ENCODE results near the gene HSPA9. TPM values are rescaled to one million over a fixed set of nuclear protein-coding genes. Genes with fewer than 3 reads are reported as not detected.

Gene HSPA9
- total RNA-seq, 4 donors from 2014 or later: 128 to 254 (median 154) TPM

DNA sequence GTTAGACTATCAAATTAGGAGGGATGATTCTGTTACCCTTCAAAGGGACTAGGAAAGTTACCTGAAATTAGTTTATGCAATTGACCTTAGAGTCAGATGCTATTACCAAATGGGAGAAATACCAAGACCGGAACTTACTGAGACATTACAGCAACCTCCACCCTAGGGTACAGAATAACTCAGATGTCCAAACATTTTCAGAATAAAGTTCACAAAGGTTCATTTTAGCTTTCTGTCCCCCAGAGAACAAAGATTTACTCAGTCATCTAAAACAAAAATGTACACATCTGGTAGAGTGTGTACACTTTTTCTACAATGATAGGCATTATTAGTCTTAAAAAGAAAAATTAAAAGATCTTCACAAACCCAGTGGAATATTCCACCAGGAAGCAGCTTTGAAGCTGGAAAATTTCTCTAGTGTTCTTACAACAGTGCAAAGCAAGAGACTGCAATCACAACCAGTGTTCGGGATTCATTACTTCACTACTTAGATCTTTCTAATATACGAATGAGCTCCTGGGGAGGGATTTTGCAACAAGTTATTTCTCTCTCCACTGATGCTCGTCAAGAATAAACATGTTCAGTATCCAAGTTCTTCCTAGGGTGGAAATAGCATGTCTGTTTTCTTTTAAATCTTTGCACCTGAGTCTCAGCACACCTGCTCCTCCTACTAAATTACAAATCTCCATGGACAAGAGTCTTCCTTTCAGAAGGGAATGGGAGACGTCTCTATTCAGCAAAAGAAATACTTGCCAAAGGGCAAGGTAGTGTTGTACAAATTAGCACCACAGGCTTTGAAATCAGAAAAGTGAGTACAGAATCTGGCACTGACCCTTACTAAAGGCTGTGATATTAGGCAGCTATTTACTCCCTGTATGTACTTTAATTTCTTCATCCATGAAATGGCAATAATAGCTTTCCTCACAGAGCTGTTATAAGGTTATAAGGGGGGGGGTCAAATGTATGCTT, 40.9 kb downstream of the HSPA9 start:
- H3K4me3 ChIP-seq: no peak overlapping the region
- H3K4me1 ChIP-seq: peaks cover 0 to 6% of the 10 kb centered on the region in 2 donors
- H3K36me3 ChIP-seq: no peaks in the 10 kb centered on the region

DNA sequence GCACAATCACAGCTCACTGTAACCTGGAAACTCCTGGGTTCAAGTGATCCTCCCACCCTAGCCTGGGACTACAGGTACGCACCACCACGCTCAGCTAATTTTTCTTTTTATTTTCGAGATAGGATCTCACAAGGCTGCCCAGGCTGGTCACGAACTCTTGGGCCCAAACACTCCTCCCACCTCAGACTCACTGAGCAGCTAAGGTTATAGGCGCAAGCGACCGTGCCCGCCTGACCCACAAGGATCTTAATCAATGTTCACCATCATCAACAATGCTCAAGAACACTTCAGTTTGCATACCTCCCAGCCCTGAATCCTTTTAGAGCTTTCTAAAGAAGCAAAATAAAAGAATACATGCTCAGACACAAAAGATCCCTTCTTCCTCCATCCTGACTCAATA, 45.4 kb downstream of the HSPA9 start:
- no peaks in the 10 kb centered on the region for H3K36me3 ChIP-seq
- no peaks in the 10 kb centered on the region for H3K27me3 ChIP-seq
- no peak for DNase-seq
- no peaks in the 10 kb centered on the region for H3K9me3 ChIP-seq
- intact Hi-C loops (cut with DNase I; ENCODE audit: low total_unique reads): no loop called here
- no peak for TF ChIP-seq POLR2A (IDR thresholded peaks at IDR 0.05)
- TF ChIP-seq, protein P1, sequence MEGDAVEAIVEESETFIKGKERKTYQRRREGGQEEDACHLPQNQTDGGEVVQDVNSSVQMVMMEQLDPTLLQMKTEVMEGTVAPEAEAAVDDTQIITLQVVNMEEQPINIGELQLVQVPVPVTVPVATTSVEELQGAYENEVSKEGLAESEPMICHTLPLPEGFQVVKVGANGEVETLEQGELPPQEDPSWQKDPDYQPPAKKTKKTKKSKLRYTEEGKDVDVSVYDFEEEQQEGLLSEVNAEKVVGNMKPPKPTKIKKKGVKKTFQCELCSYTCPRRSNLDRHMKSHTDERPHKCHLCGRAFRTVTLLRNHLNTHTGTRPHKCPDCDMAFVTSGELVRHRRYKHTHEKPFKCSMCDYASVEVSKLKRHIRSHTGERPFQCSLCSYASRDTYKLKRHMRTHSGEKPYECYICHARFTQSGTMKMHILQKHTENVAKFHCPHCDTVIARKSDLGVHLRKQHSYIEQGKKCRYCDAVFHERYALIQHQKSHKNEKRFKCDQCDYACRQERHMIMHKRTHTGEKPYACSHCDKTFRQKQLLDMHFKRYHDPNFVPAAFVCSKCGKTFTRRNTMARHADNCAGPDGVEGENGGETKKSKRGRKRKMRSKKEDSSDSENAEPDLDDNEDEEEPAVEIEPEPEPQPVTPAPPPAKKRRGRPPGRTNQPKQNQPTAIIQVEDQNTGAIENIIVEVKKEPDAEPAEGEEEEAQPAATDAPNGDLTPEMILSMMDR (IDR thresholded peaks at IDR 0.05): no peak
- H3K27ac ChIP-seq: no peak overlapping the region
- H3K4me3 ChIP-seq: no peak overlapping the region
- peaks cover 0 to 6% of the 10 kb centered on the region in 2 donors for H3K4me1 ChIP-seq

More for the DNA sequence above, 40.9 kb downstream of the HSPA9 start:
- no peak for TF ChIP-seq POLR2A (IDR thresholded peaks at IDR 0.05)
- TF ChIP-seq, protein P1 (IDR thresholded peaks at IDR 0.05): no peak
- Histone ChIP-seq H3K9me3 (no peaks in the 10 kb centered on the region), H3K27ac (no peak overlapping the region), H3K27me3 (no peaks in the 10 kb centered on the region)
- intact Hi-C loops (cut with DNase I; ENCODE audit: low total_unique reads): no loop called here
- no peak for DNase-seq

DNA sequence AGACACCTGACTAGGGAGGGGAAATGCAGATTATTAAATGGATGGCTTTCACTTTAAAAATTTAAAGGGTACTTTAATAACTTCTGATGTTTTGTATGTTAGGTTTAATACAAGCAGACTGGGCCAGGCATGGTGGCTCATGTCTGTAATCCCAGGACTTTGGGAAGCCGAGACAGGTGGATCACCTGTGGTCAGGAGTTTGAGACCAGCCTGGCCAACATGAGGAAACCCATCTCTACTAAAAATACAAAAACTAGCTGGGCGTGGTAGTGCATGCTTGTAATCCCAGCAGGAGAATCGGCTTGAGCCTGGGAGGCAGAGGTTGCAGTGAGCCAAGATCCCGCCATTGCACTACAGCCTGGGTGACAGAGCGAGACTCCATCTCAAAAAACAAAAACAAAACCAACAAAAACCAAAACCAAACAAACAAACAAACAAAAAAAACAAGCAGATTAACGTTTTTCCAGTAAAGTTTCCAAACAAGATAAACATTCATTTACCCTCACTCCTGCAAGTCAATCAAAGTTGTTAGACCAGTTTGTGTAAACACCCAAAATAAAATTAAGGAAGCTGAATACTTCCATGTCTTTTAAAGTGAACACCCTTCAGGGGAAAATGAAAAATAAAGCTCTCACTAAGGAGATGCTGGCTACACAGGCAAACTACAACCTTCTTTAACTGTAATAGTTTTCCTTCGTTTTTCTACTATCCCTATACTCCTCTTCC, 46.3 kb downstream of the HSPA9 start:
- TF ChIP-seq, protein P1 (IDR thresholded peaks at IDR 0.05): no peak
- TF ChIP-seq POLR2A (IDR thresholded peaks at IDR 0.05): no peak
- Histone ChIP-seq H3K27me3 (no peaks in the 10 kb centered on the region), H3K36me3 (no peaks in the 10 kb centered on the region), H3K4me3 (no peak overlapping the region), H3K27ac (no peak overlapping the region), H3K9me3 (no peaks in the 10 kb centered on the region), H3K4me1 (peaks cover 0 to 6% of the 10 kb centered on the region in 2 donors)
- intact Hi-C loops (cut with DNase I; ENCODE audit: low total_unique reads): no loop called here
- DNase-seq: no peak

DNA sequence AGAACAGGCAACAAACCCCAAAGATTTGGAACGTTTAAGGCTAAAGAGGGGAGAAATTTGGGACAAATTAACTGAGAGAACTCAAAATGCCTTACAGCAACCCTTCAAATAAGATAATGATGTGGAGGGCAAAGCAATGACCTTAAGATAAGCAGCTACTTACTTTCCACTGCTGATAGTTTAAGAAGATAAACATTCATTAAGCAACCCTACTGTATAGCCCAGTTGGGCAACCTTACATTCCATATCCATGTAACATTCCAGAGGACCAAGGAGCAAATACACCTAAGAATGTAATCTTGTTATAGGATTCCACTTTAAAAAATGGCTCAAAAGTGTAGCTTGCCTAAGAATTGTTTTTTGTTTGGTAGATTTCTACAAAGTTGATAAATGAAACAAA, 47.0 kb downstream of the HSPA9 start:
- Histone ChIP-seq H3K27me3 (no peaks in the 10 kb centered on the region), H3K36me3 (no peaks in the 10 kb centered on the region), H3K27ac (no peak overlapping the region), H3K4me3 (no peak overlapping the region), H3K4me1 (peaks cover 0 to 6% of the 10 kb centered on the region in 2 donors), H3K9me3 (no peaks in the 10 kb centered on the region)
- intact Hi-C loops (cut with DNase I; ENCODE audit: low total_unique reads): no loop called here
- no peak for DNase-seq
- no peak for TF ChIP-seq POLR2A (IDR thresholded peaks at IDR 0.05)
- TF ChIP-seq, protein P1 (IDR thresholded peaks at IDR 0.05): no peak

DNA sequence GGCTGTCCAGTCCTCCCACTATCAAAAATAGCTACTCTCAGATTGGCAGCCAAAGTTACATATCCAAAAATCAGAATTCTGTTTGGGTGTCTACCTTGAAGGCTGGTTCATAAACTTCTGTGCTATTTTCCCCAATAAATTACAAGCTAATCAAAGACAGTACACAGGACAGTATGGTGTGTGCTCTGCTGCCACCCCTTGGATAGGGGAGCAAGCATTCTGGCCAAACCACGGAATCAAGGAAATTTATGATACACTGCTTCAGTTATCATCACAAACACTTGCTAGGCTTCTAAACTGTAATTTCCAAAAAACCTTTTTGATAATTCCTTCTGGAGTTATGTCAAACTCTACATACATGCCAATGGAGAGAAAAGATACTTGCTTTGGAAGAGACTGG, 48.0 kb downstream of the HSPA9 start:
- Histone ChIP-seq H3K27me3 (no peaks in the 10 kb centered on the region), H3K4me3 (no peak overlapping the region), H3K4me1 (peaks cover 0 to 6% of the 10 kb centered on the region in 2 donors), H3K27ac (no peak overlapping the region), H3K9me3 (no peaks in the 10 kb centered on the region), H3K36me3 (no peaks in the 10 kb centered on the region)
- no peak for TF ChIP-seq POLR2A (IDR thresholded peaks at IDR 0.05)
- TF ChIP-seq, protein P1 (IDR thresholded peaks at IDR 0.05): no peak
- no peak for DNase-seq
- intact Hi-C loops (cut with DNase I; ENCODE audit: low total_unique reads): no loop called here

Data from uterus (tissue), 4 donors.